GM19324 (cell line): ENCODE data around the gene CELA3A.
"Not testable (repeated sequence)": the region's sequence is repeated elsewhere in the genome, so short reads cannot be mapped to it uniquely, and the experiment has no call there.

Experiments
- ATAC-seq: cut with Tn5 transposase; IDR thresholded peaks from one replicate; pipeline ENCODE4 v1.9.1; 2021; ENCODE audit warnings: mild to moderate bottlenecking, moderate library complexity; ENCODE audit not compliant: unreplicated experiment, low FRiP score

Gene CELA3A

DNA sequence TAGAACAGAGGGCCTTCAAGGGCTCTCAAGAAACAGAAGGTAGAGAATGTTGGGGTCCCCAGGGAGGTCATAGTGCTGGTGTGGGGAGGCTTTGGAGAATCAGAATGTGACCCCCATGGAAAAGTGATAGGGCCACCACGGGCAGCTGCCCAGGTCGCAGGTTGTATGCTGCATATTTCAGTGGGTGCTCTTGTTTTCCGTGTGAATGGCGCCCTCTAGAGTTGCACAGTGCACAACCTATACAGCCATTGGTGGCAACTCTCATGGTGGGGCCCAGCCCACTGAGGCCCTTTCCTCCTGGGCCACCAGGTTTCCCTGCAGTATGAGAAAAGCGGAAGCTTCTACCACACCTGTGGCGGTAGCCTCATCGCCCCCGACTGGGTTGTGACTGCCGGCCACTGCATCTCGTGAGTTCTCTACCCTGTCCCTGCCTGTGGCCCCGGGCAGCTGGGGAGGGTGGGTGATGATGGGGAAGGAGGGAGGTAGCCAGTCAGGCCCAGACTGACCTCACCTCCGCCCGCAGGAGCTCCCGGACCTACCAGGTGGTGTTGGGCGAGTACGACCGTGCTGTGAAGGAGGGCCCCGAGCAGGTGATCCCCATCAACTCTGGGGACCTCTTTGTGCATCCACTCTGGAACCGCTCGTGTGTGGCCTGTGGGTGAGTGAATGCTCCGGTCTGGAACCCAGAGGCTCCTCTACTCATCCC is 20.8 kb upstream of the CELA3A start:
- ATAC-seq, result not testable (repeated sequence)

DNA sequence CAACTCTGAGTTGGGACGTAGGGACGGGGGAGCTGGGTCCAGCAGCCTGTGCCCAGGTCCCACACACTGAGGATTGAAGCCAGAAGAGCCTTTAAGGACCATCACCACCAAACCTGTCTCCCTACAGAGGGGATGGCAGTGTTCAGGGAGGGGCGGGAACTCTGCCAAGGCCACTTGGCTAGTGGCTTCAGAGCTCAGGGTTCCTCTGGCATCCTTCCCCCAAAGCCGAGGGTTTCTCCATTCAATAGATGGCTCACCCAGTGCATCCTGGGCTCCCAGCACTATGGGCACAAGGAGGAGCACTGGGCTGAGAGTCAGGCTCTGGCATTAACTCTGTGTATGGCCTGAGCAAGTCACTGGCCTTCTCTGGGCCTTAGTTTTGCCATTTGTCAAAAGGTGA is 20.2 kb upstream of the CELA3A start:
- not testable (repeated sequence) for ATAC-seq

DNA sequence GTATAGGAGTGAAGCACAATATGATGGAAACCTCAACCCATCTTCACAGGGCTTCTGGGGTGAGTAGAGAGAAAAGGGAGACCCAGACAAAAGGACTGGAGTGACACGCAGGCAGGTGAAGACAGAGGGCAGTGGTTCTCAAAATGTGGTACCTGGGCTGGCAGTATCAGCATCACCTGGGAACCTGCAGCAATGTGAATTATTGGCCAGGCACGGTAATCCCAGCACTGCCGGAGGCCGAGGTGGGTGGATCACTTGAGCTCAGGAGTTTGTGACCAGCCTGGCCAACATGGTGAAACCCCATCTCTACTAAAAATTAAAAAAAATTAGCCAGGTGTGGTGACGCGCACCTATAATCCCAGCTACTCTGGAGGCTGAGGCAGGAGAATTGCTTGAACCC is 19.3 kb upstream of the CELA3A start:
- ATAC-seq, result not testable (repeated sequence)

DNA sequence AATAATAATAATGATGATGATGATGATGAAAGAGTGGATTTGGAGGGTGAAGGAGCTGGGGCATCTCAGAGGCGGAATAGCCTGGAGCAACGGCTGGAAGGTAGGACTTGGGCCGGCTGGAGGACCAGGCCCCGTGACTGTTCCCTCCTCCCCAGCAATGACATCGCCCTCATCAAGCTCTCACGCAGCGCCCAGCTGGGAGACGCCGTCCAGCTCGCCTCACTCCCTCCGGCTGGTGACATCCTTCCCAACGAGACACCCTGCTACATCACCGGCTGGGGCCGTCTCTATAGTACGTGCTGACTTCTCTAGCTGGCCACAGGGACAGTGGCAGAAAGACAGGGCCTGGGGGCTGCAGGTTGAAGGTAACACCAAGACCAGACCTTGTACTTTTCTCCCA is 17.9 kb upstream of the CELA3A start:
- not testable (repeated sequence) for ATAC-seq

DNA sequence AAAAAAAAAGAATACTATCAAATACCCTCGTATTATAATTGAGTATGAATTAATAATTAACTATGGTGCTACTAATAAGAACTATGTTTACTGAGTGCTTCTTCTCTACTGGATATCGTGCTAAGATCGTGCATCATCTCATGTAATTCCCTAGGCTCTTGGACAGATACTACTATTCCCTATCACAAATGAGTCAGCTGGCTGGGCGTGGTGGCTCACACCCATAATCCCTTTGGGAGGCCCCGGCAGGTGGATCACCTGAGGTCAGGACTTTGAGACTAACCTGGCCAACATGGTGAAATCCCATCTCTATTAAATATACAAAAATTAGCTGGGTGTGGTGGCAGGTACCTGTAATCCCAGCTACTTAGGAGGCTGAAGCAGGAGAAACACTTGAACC is 15.6 kb upstream of the CELA3A start:
- not testable (repeated sequence) for ATAC-seq

DNA sequence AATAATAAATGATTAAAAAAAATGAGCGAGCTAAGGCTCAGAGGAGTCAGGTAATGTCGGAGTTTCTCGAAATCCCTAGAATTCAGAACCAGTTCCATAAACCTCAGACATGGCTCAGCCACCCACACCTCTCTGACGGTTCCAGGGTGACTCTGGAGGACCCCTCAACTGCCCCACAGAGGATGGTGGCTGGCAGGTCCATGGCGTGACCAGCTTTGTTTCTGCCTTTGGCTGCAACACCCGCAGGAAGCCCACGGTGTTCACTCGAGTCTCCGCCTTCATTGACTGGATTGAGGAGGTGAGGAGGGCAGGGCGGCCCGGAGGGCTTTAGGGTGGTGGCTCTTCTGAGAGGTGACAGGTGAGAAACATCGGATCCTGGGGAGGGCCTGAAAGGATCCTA is 15.1 kb upstream of the CELA3A start:
- not testable (repeated sequence) for ATAC-seq

DNA sequence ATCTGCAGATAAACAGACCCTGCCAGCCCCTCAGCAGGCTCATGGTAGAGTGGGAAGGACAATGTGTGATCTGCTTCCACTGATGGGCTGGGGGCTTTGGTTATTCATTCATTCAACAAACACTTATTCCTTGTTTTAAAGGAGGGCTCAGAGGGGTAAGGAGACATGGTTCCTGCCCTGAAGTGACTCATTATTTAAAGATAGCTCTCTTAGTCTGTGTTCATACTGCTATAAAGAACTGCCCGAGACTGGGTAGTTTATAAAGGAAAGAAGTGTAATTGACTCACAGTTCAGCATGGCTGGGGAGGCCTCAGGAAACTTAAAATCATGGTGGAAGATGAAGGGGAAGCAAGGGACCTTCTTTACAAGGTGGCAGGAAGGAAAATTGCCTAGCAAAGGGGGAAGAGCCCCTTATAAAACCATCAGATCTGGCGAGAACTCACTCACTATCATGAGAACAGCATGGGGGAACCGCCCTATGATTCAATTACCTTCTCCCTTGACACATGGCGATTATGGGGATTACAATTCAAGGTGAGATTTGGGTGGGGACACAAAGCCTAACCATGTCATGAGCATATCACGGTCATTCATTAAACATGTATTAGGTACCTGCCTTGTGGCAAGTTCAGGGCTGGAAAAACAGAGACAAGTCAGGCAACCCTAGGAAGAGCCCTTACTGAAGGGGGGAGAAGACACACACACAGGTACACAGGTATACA is 11.6 kb upstream of the CELA3A start:
- ATAC-seq, result not testable (repeated sequence)

DNA sequence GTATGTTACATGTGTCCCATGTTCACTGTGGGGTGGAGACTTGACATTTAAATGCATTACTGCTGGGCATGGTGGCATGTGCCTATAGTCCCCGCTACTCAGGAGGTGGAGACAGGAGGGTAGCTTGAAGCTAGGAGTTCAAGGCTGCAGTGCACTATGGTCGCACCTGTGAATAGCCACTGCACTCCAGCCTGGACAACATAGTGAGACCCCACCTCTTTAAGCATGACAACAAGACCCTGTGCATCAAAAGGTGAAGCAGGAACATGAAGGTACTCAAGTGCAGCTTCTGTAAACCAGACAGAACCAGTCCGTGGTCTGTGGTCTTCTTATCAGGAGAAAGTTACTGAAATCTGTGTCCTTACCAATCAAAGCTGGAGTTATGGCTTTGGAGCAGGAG is 9.3 kb upstream of the CELA3A start:
- ATAC-seq, result not testable (repeated sequence)

DNA sequence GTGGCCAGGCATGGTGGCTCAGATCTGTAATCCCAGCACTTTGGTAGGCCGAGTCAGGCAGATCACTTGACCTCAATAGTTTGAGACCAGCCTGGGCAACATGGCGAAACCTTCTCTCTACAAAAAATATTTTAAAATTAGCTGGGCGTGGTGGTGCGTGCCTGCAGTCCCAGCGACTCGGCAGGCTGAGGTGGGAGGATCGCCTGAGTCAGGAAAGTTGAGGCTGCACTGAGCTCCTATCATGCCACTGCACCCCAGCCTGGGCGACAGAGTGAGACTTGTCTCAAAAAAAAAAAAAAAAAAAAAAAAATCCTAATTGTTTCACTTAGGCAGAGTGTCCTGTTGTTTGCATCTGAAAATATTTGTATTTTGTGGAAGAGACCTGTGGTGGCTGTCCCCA is 6.7 kb upstream of the CELA3A start:
- not testable (repeated sequence) for ATAC-seq

DNA sequence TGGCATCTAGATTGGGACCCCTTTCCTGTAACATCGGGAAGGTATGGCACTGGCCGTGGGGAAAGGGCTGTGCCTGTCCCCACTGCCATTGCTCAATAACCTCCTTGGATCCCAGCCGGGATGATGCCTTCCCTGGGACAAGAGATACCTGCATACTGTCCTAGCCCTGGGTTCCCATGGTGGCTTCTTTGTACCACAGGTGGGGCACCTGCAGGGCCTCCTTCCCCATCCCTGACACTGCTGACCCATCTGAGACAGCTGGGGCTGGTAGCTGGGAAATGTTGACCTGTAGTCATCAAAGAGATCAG is 4.8 kb upstream of the CELA3A start:
- not testable (repeated sequence) for ATAC-seq

DNA sequence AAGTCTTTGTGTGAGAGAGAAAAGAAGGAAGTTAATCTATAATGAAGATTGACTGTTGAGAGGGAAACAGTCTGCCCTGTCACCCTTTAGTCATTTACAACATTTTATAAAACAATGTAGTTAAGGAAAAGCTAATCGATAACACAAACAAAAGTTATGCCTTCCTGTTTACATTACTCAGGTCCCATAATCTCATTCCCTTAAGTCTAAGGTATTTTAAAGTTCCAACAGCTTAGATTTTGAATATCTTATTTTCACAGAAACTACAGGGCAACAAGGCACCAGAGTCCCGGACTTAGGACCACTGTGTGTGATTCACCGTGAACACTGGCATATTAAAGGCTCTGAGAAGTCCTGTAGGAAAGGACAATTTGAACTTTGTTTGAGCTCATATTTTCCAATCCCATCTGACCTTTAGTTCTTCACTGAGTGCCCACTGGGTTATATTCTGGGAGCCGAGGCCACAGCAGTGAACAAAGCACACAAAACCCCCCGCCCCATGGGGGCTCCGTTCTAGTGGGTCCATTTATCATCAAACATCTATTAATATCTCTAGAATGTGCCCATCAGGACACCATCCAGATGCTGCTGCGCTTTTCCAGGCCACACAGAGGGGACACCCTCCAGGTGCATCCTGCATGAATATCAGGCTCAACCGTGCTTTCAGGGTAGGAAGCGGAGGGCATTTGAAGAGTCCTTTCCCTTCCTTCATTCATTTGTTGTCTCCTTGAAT is 3.4 kb upstream of the CELA3A start:
- not testable (repeated sequence) for ATAC-seq

DNA sequence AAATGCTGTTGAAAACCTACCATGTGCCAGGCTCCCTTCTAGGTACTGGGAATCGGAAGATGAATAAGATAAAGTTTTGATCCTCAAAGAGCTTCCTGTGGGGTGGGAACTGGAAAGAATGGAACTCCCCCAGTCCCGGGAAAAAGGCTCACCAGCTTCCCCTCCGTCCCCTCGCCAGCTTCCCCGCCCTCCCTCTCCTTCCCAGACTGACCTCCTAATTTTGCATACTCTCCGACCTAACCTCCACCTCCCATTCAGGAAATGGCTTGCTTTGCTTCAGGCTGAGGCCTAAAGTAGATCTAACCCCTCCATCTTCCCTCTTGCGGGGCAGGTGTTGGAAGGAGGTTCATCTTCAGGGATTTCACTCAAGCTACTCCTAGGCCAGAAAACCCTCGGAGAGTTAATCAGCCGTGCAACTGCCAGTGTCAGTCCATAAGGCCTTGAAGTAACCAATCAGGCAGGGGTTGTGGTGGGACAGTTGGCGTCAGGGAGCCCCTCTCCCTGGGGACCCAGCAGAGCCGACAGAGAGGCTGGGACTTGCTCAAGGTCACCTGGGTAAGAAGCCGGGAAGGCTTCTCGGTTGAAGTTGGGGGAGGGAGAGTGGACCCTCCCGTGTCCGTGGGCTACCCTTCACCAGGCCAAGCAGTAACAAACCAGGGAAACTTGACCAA is 2.7 kb upstream of the CELA3A start:
- ATAC-seq, result not testable (repeated sequence)

DNA sequence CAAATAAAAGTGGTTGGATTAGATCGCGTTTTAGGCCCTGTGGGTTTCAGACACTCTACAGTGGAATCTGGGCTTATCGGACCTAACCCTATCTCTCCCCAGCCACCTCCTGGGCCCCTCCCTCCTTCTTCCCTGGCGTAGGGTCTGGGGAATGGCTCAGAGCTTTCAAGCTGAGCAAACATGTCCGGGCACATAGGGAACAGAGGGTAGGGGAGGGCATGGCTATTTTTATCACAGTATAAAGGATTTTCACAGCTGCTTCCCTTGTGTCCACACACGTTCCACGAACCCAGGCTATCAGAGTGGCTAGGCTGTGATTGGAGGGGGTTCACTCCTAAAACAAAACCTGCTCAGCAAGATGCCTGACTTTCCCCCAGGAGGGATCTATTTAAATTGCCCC is 1.8 kb upstream of the CELA3A start:
- not testable (repeated sequence) for ATAC-seq

DNA sequence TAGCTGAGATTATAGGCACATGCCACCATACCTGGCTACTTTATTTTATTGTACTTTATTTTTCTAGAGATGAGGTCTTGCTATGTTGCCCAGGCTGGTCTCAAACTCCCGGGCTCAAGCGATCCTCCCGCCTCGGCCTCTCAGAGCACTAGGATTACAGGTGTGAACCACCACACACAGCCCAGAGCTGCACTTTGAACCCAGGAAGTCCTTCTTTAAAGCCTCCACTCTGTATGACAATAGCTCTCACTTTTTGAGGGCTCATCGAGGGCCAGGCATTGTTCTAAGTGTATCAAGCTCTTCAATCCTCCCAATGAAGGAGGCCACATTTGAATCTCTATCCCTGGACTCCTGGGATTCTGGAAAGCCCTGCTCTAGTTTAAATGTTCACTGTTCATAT is 1.0 kb downstream of the CELA3A start:
- not testable (repeated sequence) for ATAC-seq

DNA sequence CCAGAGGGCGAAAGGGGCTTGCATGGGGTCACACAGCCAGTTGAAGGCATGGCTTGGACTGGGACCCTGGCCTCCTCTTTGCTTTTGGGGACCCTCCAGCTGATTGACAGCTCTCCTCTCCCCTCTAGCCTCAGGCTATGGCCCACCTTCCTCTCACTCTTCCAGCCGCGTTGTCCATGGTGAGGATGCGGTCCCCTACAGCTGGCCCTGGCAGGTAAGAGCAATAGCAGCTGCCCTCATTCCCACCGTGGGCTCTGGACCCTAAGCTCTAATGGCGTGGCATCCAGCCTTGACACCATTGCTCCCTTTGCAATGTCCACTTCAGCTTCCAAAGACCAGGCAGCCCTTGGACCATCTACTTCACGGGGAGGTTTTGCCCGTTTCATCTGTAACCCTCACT is 1.4 kb downstream of the CELA3A start:
- not testable (repeated sequence) for ATAC-seq

DNA sequence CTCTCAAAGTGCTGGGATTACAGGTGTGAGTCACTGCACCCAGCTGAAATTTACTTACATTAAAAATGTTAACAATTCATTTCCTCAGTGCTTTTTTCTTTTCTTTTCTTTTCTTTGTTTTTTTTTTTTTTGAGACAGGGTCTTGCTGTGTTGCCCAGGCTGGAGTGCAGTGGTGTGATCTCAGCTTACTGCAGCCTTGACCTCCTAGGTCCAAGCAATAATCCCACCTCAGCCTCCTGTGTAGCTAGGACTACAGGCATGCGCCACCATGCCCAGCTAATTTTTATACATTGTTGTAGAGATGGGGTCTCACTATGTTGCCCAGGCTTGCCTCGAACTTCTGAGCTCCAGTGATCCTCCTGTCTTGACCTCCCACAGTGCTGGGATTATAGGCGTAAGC is 2.5 kb downstream of the CELA3A start:
- ATAC-seq, result not testable (repeated sequence)

DNA sequence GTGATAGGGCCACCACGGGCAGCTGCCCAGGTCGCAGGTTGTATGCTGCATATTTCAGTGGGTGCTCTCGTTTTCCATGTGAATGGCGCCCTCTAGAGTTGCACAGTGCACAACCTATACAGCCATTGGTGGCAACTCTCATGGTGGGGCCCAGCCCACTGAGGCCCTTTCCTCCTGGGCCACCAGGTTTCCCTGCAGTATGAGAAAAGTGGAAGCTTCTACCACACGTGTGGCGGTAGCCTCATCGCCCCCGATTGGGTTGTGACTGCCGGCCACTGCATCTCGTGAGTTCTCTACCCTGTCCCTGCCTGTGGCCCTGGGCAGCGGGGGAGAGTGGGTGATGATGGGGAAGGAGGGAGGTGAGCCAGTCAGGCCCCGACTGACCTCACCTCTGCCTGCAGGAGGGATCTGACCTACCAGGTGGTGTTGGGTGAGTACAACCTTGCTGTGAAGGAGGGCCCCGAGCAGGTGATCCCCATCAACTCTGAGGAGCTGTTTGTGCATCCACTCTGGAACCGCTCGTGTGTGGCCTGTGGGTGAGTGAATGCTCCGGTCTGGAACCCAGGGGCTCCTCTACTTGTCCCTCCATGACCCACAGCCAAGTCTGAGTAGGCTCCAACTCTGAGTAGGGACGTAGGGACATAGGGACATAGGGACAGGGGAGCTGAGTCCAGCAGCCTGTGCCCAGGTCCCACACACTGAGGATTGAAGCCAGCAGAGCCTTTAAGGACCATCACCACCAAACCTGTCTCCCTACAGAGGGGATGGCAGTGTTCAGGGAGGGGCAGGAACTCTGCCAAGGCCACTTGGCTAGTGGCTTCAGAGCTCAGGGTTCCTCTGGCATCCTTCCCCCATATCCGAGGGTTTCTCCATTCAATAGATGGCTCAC is 4.0 kb downstream of the CELA3A start:
- ATAC-seq, result not testable (repeated sequence)

DNA sequence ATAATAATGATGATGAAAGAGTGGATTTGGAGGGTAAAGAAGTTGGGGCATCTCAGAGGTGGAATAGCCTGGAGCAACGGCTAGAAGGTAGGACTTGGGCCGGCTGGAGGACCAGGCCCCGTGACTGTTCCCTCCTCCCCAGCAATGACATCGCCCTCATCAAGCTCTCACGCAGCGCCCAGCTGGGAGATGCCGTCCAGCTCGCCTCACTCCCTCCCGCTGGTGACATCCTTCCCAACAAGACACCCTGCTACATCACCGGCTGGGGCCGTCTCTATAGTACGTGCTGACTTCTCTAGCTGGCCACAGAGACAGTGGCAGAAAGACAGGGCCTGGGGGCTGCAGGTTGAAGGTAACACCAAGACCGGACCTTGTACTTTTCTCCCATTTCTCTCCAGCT is 5.3 kb downstream of the CELA3A start:
- not testable (repeated sequence) for ATAC-seq

DNA sequence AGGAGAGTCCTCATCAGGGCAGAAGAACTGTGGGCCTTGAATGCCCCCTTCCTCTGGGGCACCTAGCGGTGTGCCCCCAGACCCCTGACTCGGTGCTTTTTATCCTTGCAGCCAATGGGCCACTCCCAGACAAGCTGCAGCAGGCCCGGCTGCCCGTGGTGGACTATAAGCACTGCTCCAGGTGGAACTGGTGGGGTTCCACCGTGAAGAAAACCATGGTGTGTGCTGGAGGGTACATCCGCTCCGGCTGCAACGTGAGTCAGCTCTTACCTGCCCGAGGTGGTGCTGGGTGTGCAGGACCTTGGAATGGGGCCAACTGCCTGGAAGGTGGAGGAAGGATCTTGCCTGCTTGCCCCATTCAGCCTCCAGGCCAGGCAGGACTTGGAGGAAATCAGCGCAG is 5.8 kb downstream of the CELA3A start:
- ATAC-seq, result not testable (repeated sequence)

DNA sequence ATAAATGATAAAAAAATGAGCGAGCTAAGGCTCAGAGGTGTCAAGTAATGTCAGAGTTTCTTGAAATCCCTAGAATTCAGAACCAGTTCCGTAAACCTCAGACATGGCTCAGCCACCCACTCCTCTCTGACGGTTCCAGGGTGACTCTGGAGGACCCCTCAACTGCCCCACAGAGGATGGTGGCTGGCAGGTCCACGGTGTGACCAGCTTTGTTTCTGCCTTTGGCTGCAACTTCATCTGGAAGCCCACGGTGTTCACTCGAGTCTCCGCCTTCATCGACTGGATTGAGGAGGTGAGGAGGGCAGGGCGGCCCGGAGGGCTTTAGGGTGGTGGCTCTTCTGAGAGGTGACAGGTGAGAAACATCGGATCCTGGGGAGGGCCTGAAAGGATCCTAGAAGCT is 8.1 kb downstream of the CELA3A start:
- not testable (repeated sequence) for ATAC-seq
